Mucosa of descending colon (tissue), 3 donors: Measurements from ENCODE around the gene EPS8. TPM values are rescaled to one million over a fixed set of nuclear protein-coding genes. Genes with fewer than 3 reads are reported as not detected.

Source experiments
- ATAC-seq: fragments of 200-7000 bp; cut with Tn5 transposase; one replicate; pipeline ENCODE4 v1.9.1; 2020; ENCODE audit warnings: mild to moderate bottlenecking, moderate library complexity
- DNase-seq, 3 donors: peaks; one replicate each; pipeline ENCODE4 v3.0.0-alpha.2; 2020
- H3K36me3 ChIP-seq: fragments of 200-600 bp; one replicate; pipeline ENCODE4 v1.8.0; 2021; ENCODE audit warnings: low read depth, mild to moderate bottlenecking
- H3K4me1 ChIP-seq: fragments of 200-600 bp; one replicate; pipeline ENCODE4 v1.8.0; 2021; ENCODE audit warnings: low read depth, mild to moderate bottlenecking
- H3K4me3 ChIP-seq: fragments of 200-600 bp; one replicate; pipeline ENCODE4 v1.8.0; 2021; ENCODE audit warnings: mild to moderate bottlenecking
- H3K9me3 ChIP-seq: fragments of 200-600 bp; one replicate; pipeline ENCODE4 v1.8.0; 2021; ENCODE audit warnings: mild to moderate bottlenecking
- CTCF ChIP-seq: fragments of 200-600 bp; IDR thresholded peaks from one replicate; pipeline ENCODE4 v1.8.0; 2022; ENCODE audit warnings: antibody characterized with exemption, mild to moderate bottlenecking
- intact Hi-C, 2 donors: fragments of 100-400 bp; cut with DNase I in 1 of 2; cut with micrococcal nuclease in 1 of 2; formaldehyde crosslinking; loops; one replicate each; pipeline versions ENCODE4 v1.11.0 to v1.11.1; 2022; cut with DNase I, micrococcal nuclease
- total RNA-seq, 3 donors: library from RNA; stranded (reverse); fragmentation: NEBNext Ultra II Directional in 2 of 3; extraction: Animal tissue kit (Norgen Biotek cat#: 25700) in 2 of 3; gene quantifications; one replicate each; pipeline versions ENCODE4 v1.2.1 to v1.2.4, GENCODE V29; 2021 to 2023
- donor health status: DM: no; HTN: no; CAD: no; lungs with moderate emphysema.
- donor health status: DM: no; HTN: no; CAD: no.
- donor health status: DM: no; HTN: yes; CAD: no.

Gene EPS8
- total RNA-seq, 3 donors from 2014 or later: 100 to 204 (median 135) TPM

GRCh38 chr12:15574353-15574752, 214.8 kb downstream of the EPS8 start:
- intact Hi-C loops: no loop called here
- no peak for DNase-seq
- no peak overlapping the region for H3K4me3 ChIP-seq
- H3K4me1 ChIP-seq: peaks cover 15% of the 10 kb centered on the region
- no peaks in the 10 kb centered on the region for H3K36me3 ChIP-seq
- no peaks in the 10 kb centered on the region for H3K9me3 ChIP-seq
- ATAC-seq: no peak
- no peak for TF ChIP-seq CTCF

Other genes with a start within 250 kb of the EPS8 start
- gene STRAP, start 93.0 kb upstream of the EPS8 start, total RNA-seq: 10 to 100 TPM; 50.5 to 86.5 (median 72.8) TPM
- 10 to 100 TPM; 53.1 to 77.3 (median 74.3) TPM for gene DERA, start 121.9 kb upstream of the EPS8 start, total RNA-seq